Hepatocyte (in vitro differentiated cells): ENCODE data around the gene EVX2.

Experiments used
- EZH2 ChIP-seq: fragments of 200-600 bp; sonication (generic); IDR thresholded peaks from 2 replicates; pipeline ENCODE4 v1.6.1; 2016; ENCODE audit warnings: antibody characterized with exemption, mild to moderate bottlenecking, borderline replicate concordance
- EZH2phosphoT487 ChIP-seq: fragments of 200-600 bp; sonication (generic); IDR thresholded peaks from one replicate; pipeline ENCODE4 v1.6.1; 2018; ENCODE audit warnings: antibody characterized with exemption, mild to moderate bottlenecking, low read depth, moderate library complexity; ENCODE audit not compliant: unreplicated experiment, severe bottlenecking
- TF ChIP-seq, protein P1 (sequence below): fragments of 200-600 bp; sonication (generic); IDR thresholded peaks from 2 replicates; pipeline ENCODE4 v1.5.1; 2016; ENCODE audit warnings: antibody characterized with exemption, mild to moderate bottlenecking; ENCODE audit not compliant: poor library complexity

DNA sequence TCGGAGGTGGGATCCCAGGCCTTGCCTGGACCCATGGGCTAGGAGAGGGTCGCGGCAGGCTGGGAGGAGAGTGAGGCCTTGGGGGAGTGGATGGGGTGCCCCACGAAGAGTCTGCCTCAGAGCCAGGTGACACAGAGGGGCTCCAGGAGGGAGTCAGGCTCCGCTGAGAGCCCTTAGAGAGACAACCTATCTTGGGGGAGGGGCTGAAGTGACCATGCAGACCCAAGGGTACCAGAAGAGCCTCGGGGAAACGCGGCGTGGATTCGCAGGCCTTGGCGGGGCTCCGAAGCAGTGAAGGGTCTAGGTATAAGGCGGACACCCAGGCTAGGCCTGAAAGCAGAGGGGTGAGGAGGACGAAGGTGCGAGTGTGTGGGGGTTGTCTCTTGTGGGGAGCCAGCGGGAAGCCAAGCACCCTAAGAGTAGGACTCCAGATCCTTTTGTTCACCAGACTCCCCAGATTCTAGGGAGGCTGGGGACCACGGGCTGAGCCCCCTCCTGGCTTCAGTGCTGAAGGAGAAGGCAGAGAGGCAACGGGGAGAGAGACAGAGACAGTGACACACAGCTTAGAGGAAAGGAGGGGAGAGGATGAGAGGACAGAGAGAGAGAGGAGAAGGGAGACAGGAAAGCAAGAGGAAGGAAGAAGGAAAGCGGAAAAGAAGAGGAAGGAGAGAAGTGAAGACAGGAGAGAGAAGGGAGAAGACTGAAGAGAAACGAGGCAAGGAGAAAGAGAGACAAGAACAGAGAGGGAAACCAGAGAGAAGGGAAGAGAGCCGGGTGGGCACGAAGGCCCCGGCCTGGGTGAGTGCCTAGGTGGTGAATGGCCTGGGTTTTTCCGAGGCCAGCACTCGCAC is 22.2 kb upstream of the EVX2 start:
- TF ChIP-seq, protein P1, sequence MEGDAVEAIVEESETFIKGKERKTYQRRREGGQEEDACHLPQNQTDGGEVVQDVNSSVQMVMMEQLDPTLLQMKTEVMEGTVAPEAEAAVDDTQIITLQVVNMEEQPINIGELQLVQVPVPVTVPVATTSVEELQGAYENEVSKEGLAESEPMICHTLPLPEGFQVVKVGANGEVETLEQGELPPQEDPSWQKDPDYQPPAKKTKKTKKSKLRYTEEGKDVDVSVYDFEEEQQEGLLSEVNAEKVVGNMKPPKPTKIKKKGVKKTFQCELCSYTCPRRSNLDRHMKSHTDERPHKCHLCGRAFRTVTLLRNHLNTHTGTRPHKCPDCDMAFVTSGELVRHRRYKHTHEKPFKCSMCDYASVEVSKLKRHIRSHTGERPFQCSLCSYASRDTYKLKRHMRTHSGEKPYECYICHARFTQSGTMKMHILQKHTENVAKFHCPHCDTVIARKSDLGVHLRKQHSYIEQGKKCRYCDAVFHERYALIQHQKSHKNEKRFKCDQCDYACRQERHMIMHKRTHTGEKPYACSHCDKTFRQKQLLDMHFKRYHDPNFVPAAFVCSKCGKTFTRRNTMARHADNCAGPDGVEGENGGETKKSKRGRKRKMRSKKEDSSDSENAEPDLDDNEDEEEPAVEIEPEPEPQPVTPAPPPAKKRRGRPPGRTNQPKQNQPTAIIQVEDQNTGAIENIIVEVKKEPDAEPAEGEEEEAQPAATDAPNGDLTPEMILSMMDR: no peak
- TF ChIP-seq EZH2phosphoT487: no peak
- no peak for TF ChIP-seq EZH2
